ENCODE data around the gene KRTAP6-2.

The KRTAP6-2 gene

GRCh38 chr21:30598802-30599201, at the start of gene KRTAP6-2:
Gene KRTAP6-2, minus strand, starts transcription at chr21:30598902. Its CDS starts 28 bp downstream, at chr21:30598874.
- DNase-seq = no peak

- DNase-seq = no peak
Measured at GRCh38 chr21:30646904-30647414, 48.3 kb upstream of the KRTAP6-2 start.

- no peak for DNase-seq
Measured at GRCh38 chr21:30642564-30642963, 43.9 kb upstream of the KRTAP6-2 start, which contains the start of gene KRTAP20-3. Gene KRTAP20-3, plus strand, starts transcription at chr21:30642864.

- DNase-seq = no peak
Measured at GRCh38 chr21:30638686-30639085, 40.0 kb upstream of the KRTAP6-2 start.

- no peak for DNase-seq
Measured at GRCh38 chr21:30634906-30635305, 36.2 kb upstream of the KRTAP6-2 start, which contains the start of gene KRTAP20-2. Gene KRTAP20-2, plus strand, starts transcription at chr21:30635206. Its CDS starts 58 bp downstream, at chr21:30635264.

GRCh38 chr21:30629200-30629599, 30.5 kb upstream of the KRTAP6-2 start:
- DNase-seq = no peak

GRCh38 chr21:30628109-30628508, 29.4 kb upstream of the KRTAP6-2 start:
- no peak for DNase-seq

GRCh38 chr21:30625449-30626165, 26.9 kb upstream of the KRTAP6-2 start:
- no peak for DNase-seq

- DNase-seq = no peak
Measured at GRCh38 chr21:30623362-30623761, 24.7 kb upstream of the KRTAP6-2 start.

- no peak for DNase-seq
Measured at GRCh38 chr21:30620522-30620921, 21.8 kb upstream of the KRTAP6-2 start, which contains the start of gene KRTAP20-4. Gene KRTAP20-4, plus strand, starts transcription at chr21:30620627.

- DNase-seq = no peak
Measured at GRCh38 chr21:30620080-30620479, 21.4 kb upstream of the KRTAP6-2 start.

GRCh38 chr21:30616125-30616524, 17.4 kb upstream of the KRTAP6-2 start, which contains the start of gene KRTAP20-1:
Gene KRTAP20-1, plus strand, starts transcription at chr21:30616425. Its CDS starts 30 bp downstream, at chr21:30616455.
- DNase-seq = no peak

- no peak for DNase-seq
Measured at GRCh38 chr21:30615199-30615598, 16.5 kb upstream of the KRTAP6-2 start.

- no peak for DNase-seq
Measured at GRCh38 chr21:30613836-30614235, 15.1 kb upstream of the KRTAP6-2 start, which contains the start of gene KRTAP6-1. Gene KRTAP6-1, minus strand, starts transcription at chr21:30613930. Its CDS starts 26 bp downstream, at chr21:30613904.

GRCh38 chr21:30612132-30612531, 13.4 kb upstream of the KRTAP6-2 start:
- DNase-seq = no peak

GRCh38 chr21:30605968-30606367, 7.3 kb upstream of the KRTAP6-2 start:
- no peak for DNase-seq

- DNase-seq = no peak
Measured at GRCh38 chr21:30600787-30601186, 2.1 kb upstream of the KRTAP6-2 start, which contains the start of gene KRTAP22-1. Gene KRTAP22-1, plus strand, starts transcription at chr21:30601087.

GRCh38 chr21:30592140-30592539, 6.6 kb downstream of the KRTAP6-2 start, which contains the start of gene KRTAP6-3:
Gene KRTAP6-3, plus strand, starts transcription at chr21:30592440. Its CDS starts 6 bp downstream, at chr21:30592446.
- DNase-seq = no peak

- no peak for DNase-seq
Measured at GRCh38 chr21:30590297-30590696, 8.4 kb downstream of the KRTAP6-2 start, which contains the start of gene KRTAP22-2. Gene KRTAP22-2, minus strand, starts transcription at chr21:30590397.

GRCh38 chr21:30582870-30583269, 15.8 kb downstream of the KRTAP6-2 start:
- no peak for DNase-seq

- DNase-seq = no peak
Measured at GRCh38 chr21:30580132-30580531, 18.6 kb downstream of the KRTAP6-2 start.

GRCh38 chr21:30579346-30579745, 19.4 kb downstream of the KRTAP6-2 start:
- DNase-seq = no peak

GRCh38 chr21:30577766-30578165, 20.9 kb downstream of the KRTAP6-2 start:
- no peak for DNase-seq

- DNase-seq = no peak
Measured at GRCh38 chr21:30567617-30568016, 31.1 kb downstream of the KRTAP6-2 start.
